ENCODE data around the gene ITGA11.

ITGA11 gene

GRCh38 chr15:68470049-68470742 is 38.2 kb upstream of the ITGA11 start:
- Histone ChIP-seq H3K79me2 (ENCODE audit: insufficient read depth, low read length) (no peaks in the 10 kb centered on the region), H3K4me3 (ENCODE audit: low read depth, low read length, poor library complexity, severe bottlenecking) (no peak overlapping the region), H3K9me3 (ENCODE audit: low read length) (no peaks in the 10 kb centered on the region), H3K27me3 (ENCODE audit: insufficient read depth, low read length) (0 out of 2 replicates have a peak, but pooled peaks cover 5% of the 10 kb centered on the region), H2AFZ (ENCODE audit: low read length) (no peak overlapping the region), H3K27ac (ENCODE audit: low read depth, low read length, poor library complexity, severe bottlenecking) (no peak overlapping the region), H3K9ac (ENCODE audit: low read length) (no peak overlapping the region), H3K36me3 (ENCODE audit: insufficient read depth, low read length) (no peaks in the 10 kb centered on the region), H3K4me2 (ENCODE audit: low read length) (no peak overlapping the region), H3F3A (ENCODE audit: insufficient read depth, low read length) (no peaks in the 10 kb centered on the region), H3K4me1 (ENCODE audit: insufficient read depth, low read length, severe bottlenecking) (no peaks in the 10 kb centered on the region), H4K20me1 (ENCODE audit: insufficient read depth, low read length) (no peaks in the 10 kb centered on the region), H3K9me2 (ENCODE audit: low read depth, low read length) (no peaks in the 10 kb centered on the region)
- TF ChIP-seq CTCF (IDR thresholded peaks at IDR 0.05; ENCODE audit: low read length) (no peak), EZH2 (IDR thresholded peaks at IDR 0.05; ENCODE audit: borderline replicate concordance, low read length) (no peak)

GRCh38 chr15:68469162-68470048 is 37.4 kb upstream of the ITGA11 start:
- no peaks in the 10 kb centered on the region for H3K79me2 ChIP-seq (ENCODE audit: insufficient read depth, low read length)
- H4K20me1 ChIP-seq (ENCODE audit: insufficient read depth, low read length), result no peaks in the 10 kb centered on the region
- no peak overlapping the region for H3K27ac ChIP-seq (ENCODE audit: low read depth, low read length, poor library complexity, severe bottlenecking)
- no peaks in the 10 kb centered on the region for H3K36me3 ChIP-seq (ENCODE audit: insufficient read depth, low read length)
- no peak overlapping the region for H3K4me2 ChIP-seq (ENCODE audit: low read length)
- H2AFZ ChIP-seq (ENCODE audit: low read length), result no peak overlapping the region
- no peaks in the 10 kb centered on the region for H3F3A ChIP-seq (ENCODE audit: insufficient read depth, low read length)
- no peak overlapping the region for H3K9ac ChIP-seq (ENCODE audit: low read length)
- TF ChIP-seq CTCF (IDR thresholded peaks at IDR 0.05; ENCODE audit: low read length) (no peak), EZH2 (IDR thresholded peaks at IDR 0.05; ENCODE audit: borderline replicate concordance, low read length) (no peak)
- H3K27me3 ChIP-seq (ENCODE audit: insufficient read depth, low read length), result 0 out of 2 replicates have a peak, but pooled peaks cover 5% of the 10 kb centered on the region
- no peaks in the 10 kb centered on the region for H3K9me3 ChIP-seq (ENCODE audit: low read length)
- no peak overlapping the region for H3K4me3 ChIP-seq (ENCODE audit: low read depth, low read length, poor library complexity, severe bottlenecking)
- no peaks in the 10 kb centered on the region for H3K9me2 ChIP-seq (ENCODE audit: low read depth, low read length)
- no peaks in the 10 kb centered on the region for H3K4me1 ChIP-seq (ENCODE audit: insufficient read depth, low read length, severe bottlenecking)

- Histone ChIP-seq H3K36me3 (ENCODE audit: insufficient read depth, low read length) (no peaks in the 10 kb centered on the region), H3K4me3 (ENCODE audit: low read depth, low read length, poor library complexity, severe bottlenecking) (no peak overlapping the region), H2AFZ (ENCODE audit: low read length) (no peak overlapping the region), H4K20me1 (ENCODE audit: insufficient read depth, low read length) (no peaks in the 10 kb centered on the region), H3K27ac (ENCODE audit: low read depth, low read length, poor library complexity, severe bottlenecking) (no peak overlapping the region), H3K4me2 (ENCODE audit: low read length) (no peak overlapping the region), H3K27me3 (ENCODE audit: insufficient read depth, low read length) (0 out of 2 replicates have a peak, but pooled peaks cover 5% of the 10 kb centered on the region), H3K9me3 (ENCODE audit: low read length) (no peaks in the 10 kb centered on the region), H3K9ac (ENCODE audit: low read length) (no peak overlapping the region), H3F3A (ENCODE audit: insufficient read depth, low read length) (no peaks in the 10 kb centered on the region), H3K4me1 (ENCODE audit: insufficient read depth, low read length, severe bottlenecking) (no peaks in the 10 kb centered on the region), H3K9me2 (ENCODE audit: low read depth, low read length) (no peaks in the 10 kb centered on the region), H3K79me2 (ENCODE audit: insufficient read depth, low read length) (no peaks in the 10 kb centered on the region)
- TF ChIP-seq EZH2 (IDR thresholded peaks at IDR 0.05; ENCODE audit: borderline replicate concordance, low read length) (no peak), CTCF (IDR thresholded peaks at IDR 0.05; ENCODE audit: low read length) (no peak)
These were observed 34.9 kb upstream of the ITGA11 start for GRCh38 chr15:68466876-68467275.

All from OCI-LY1 (cell line).